Ishikawa (cell line): ENCODE data around the gene ANKRD40.

Experiments used
- CREB1 ChIP-seq: IDR thresholded peaks from 2 replicates; pipeline ENCODE4 v1.6.1; 2012; ENCODE audit warnings: low read depth
- FOXM1 ChIP-seq: IDR thresholded peaks from 2 replicates; pipeline ENCODE4 v1.6.1; 2012; ENCODE audit warnings: low read depth, borderline replicate concordance
- MAX ChIP-seq: IDR thresholded peaks from 2 replicates; pipeline ENCODE4 v1.6.1; 2012
- RAD21 ChIP-seq: IDR thresholded peaks from 2 replicates; pipeline ENCODE4 v1.6.1; 2012; ENCODE audit warnings: low read depth
- REST ChIP-seq: IDR thresholded peaks from 2 replicates; pipeline ENCODE4 v1.6.1; 2012; ENCODE audit warnings: low read depth, mild to moderate bottlenecking
- TCF12 ChIP-seq: IDR thresholded peaks from 2 replicates; pipeline ENCODE4 v1.6.1; 2012; ENCODE audit warnings: low read depth
- TEAD4 ChIP-seq: IDR thresholded peaks from 2 replicates; pipeline ENCODE4 v1.6.1; 2012
- YY1 ChIP-seq: IDR thresholded peaks from 2 replicates; pipeline ENCODE4 v1.6.1; 2012; ENCODE audit warnings: low read depth

Gene ANKRD40

DNA sequence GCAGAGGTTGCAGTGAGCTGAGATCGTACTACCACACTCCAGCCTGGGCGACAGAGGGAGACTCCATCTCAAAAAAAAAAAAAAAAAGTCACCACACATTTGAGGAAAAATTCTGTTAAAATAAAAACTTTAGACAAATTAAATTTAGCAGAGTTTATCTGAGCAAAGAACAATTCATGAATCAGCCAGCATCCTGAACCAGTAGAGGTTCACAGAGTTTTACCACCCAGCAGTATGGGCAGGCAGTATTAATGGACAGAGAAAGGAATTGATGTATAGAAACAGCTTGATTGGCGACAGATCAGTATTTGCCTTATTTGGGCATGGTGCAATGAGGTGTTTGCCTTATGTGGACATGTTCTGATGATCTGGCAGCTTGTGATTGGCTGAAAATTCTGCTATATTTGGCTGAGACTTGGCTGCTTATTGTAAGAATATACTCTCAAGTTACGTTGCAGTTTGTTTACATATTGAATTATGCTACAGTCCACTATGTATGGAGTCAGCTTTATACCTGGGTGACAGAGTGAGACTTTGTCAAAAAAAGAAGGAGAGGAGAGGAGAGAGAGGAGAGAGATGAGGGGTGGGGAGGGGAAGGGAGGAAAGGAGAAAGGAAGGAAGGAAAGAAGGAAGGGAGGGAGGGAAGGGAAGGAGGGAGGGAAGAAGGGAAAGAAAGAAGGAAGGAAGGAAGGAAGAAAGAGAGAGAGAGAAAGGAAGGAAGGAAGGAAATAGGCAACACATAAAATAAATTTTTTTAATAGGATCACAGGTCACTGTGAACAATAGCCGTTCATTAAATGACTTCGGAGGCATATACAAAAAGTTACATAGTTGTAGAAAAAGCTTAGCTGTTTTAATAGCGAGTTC is 58.4 kb downstream of the ANKRD40 start:
- TF ChIP-seq RAD21 (no peak), TCF12 (no peak), FOXM1 (no peak)

GRCh38 chr17:50647187-50647586 is 60.5 kb downstream of the ANKRD40 start:
- TF ChIP-seq RAD21, result no peak
- no peak for TF ChIP-seq TEAD4
- no peak for TF ChIP-seq REST
- TF ChIP-seq MAX, result no peak
- TF ChIP-seq CREB1, result no peak

DNA sequence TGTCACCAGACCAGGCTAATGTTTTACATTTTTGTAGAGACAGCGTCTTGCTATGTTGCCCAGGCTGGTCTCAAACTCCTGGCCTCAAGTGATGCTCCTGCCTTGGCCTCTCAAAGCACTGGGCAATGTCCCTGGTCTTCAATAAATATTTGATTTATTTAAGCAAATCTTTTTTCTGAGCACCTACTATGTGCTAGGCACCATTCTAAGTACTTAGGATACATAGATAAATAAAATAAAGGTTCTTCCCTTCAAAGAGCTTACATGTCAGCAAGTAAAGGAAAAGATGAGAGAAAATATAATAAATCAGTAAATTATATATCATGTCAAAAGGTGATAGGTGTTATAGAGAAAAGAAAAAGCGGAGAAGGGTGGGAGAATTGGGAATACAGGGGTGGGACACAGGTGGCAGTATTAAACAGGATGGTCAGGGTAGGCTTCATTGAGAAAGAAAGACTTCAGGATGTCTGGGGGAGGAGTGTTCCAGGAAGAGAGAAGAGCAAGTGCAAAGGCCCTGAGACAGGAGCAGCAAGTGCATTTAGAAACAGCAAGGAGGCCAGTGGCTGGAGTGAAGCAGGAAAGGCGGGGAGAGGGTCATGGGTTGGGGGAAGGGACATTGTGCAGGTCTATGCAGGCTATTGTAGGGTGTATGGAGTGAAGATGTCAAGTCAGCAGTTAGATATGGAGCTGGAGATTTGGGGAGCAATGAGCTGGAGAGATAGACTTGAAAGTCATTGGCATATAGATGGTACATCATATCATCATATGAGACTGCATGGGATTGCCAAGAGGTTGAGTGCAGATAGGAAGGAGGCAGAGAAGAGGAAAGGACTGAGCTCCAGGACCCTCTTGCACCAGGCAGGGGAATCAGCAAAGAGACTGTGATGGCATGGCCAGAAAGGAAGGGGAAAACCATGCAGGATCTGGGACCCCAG is 61.7 kb downstream of the ANKRD40 start:
- no peak for TF ChIP-seq REST
- no peak for TF ChIP-seq CREB1
- no peak for TF ChIP-seq YY1
- TF ChIP-seq TEAD4, result no peak
